ENCODE results near the gene DNASE2. TPM values are rescaled to one million over a fixed set of nuclear protein-coding genes. Genes with fewer than 3 reads are reported as not detected.

Gene DNASE2, protein sequence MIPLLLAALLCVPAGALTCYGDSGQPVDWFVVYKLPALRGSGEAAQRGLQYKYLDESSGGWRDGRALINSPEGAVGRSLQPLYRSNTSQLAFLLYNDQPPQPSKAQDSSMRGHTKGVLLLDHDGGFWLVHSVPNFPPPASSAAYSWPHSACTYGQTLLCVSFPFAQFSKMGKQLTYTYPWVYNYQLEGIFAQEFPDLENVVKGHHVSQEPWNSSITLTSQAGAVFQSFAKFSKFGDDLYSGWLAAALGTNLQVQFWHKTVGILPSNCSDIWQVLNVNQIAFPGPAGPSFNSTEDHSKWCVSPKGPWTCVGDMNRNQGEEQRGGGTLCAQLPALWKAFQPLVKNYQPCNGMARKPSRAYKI
- 22.8 and 30.9 TPM in 2 replicates for total RNA-seq

DNA sequence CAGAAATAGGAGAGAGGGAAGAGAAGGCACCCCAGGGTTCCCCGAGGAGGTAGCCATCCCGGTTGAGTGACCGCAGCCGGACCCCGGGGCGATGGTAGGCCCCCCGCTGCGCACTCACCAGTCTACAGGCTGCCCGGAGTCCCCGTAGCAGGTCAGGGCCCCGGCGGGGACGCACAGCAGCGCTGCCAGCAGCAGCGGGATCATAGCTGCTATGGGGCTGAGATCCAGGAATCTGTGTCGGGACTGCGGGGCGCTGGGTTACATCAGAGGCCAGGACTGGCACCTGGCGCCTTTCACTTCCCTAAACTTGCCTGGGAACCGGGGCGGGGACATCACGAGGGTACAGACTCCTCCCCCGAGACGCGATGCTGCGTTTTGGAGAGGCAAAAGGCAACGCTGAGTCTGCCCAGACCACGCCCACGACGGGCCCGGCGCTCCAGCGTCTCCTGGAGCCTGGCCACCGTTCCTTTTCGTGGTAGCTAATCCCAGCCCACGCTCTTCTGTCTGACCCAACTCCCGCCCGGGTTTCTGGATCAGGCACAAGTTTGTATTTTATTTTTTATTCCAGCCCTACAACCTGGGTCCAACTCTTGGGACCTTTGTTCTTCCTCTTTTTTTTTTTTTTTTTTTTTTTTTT is at the start of gene DNASE2:
DNASE2 (minus strand) TSS at position 278 of the 637 bp plus-strand sequence; CDS start at position 204, 74 bp downstream.

DNA sequence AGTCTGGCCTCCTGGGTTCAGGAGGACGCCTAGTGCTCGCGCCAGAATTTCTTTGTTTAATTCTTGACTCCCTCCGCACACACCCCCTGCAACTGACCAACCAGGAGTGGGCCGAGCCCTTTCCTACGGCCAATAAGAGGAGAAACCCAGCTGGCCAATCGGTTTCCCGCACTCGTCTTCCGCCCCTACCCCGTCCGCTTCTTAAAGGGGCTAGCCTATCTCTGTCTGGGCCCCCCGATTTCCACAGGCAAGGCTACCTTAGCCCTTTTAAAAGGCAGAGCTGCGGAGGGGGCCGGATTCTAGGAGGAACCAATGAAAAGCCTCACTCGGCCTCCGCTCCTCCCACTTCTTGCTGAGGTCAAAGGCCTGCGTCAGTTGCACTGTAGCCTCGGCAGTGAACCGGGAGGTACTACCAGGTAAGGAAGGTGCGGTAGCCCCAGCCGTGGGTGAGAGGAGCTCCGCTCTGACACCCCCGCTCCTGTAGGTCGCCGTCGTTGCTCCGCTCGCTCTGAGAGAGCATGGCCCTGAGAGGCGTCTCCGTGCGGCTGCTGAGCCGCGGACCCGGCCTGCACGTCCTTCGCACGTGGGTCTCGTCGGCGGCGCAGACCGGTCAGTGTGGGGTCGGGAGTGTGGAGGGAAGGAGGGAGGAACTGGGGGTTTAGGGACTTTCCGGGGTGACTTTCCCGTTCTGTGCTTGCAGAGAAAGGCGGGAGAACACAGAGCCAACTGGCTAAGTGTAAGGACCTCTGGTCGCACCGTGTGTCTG is 9.7 kb upstream of the DNASE2 start, which contains the start of gene GCDH:
GCDH (plus strand) TSS at position 374 of the 766 bp plus-strand sequence; CDS start at position 519, 145 bp downstream.

DNA sequence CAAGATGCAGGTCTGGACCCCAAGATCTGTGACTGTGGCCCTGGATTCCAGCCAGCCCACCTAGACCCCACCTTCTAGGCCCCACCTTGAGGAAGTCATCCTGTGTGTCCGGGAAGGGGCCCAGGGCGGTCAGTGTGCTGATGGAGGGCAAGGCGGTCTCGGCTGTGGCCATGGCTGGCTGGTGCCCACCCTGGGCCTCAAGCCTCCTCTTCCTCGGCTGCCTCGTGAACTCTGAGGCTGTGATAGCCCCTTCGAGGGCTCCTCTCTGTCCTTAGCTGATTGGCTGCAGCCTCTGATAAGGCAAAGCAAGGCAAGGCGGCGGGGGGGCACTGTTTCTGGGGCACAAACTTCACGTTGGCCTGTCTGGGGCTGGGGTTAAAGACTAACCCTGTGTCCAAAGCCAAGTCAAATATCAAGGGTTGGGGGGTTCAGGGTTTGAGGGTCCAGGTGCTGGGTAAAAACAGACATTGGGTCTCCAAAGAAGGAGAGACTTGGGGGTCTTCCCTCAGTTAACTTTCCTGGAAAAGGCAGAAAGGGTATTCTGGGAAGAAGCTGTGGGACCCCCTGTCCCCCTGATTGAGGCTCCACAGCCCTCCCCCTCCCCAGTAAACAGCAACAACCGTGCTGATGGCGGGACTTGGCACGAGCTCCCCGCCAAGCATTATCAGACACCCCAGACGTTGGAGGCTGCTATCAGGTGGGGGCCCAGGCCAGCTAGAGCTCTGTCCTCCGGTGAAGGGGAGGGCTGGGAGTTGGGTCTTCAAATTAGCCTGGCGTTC is 5.9 kb upstream of the DNASE2 start, which contains the start of gene KLF1:
KLF1 (minus strand) TSS at position 233 of the 779 bp plus-strand sequence; CDS start at position 172, 61 bp downstream.

DNA sequence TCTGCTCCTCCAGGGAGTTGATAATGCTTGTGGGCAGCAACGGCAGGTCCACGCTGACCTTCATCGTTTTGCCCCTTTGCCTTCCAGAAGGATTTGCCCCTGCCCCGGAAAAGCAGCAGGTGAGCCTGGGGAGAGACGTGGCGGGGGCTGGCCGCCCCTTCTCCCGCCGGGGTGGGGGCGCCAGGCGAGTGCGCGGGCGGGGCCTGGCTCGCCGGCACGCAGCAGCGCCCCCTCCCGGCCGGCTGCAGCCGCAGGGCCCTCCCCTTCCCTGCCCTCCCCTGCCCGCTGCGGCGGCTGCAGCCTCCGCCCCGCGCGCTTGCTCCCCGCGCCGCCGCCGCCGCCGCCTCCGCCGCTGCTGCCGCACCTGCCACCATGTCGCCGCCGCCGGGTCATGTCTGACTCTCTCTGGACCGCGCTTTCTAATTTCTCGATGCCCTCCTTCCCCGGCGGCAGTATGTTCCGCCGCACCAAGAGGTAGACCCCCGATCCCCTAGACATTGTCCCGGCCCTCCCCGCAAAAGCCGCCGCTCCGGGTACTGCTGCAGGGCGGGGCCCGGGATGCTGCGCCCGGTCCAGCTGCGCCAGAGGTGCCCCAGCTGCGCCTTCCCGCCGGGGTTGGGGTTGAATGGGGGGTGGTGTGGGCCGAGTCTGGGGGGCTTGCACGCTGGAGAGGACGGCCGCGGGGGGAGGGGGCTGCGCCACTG is 42.9 kb downstream of the DNASE2 start, which contains the start of gene MAST1:
MAST1 (plus strand) TSS at position 334 of the 704 bp plus-strand sequence; CDS start at position 392, 58 bp downstream.

DNA sequence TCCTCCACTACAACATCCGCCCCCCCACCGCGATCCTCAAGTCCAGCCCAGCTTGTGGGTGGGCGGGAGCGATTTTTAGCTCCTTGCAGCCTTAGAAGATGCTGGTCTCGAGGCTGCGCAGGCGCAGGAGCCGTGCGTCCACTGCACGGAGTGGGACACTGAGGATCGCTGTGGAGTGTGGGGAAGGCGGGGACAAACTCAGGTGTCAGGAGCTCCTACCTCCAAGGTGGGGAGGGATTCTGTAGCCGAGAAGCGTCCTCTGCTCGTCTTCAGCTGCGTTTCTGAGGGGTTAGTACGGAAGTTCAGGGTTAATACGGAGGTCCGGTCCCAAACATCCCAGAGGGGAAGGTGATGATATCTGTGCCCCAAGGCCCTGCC is 46.7 kb downstream of the DNASE2 start, which contains the start of gene RTBDN:
RTBDN (minus strand) TSS at position 14 of the 378 bp plus-strand sequence. CDS start 4,600 bp downstream, outside the sequence.

Other genes with a start within 250 kb of the DNASE2 start
- gene MAN2B1, start 214.7 kb downstream of the DNASE2 start, total RNA-seq: 34.5 and 56.2 TPM in 2 replicates
- 10.6 and 14.4 TPM in 2 replicates for gene WDR83, start 214.6 kb downstream of the DNASE2 start, total RNA-seq
- gene DHPS, start 199.6 kb downstream of the DNASE2 start, total RNA-seq: 55.3 and 56.6 TPM in 2 replicates
- gene GNG14, start 193.5 kb downstream of the DNASE2 start, total RNA-seq: not detected in 2 replicates
- 4.6 and 8.3 TPM in 2 replicates for gene FBXW9, start 184.8 kb downstream of the DNASE2 start, total RNA-seq
- gene TNPO2, start 157.5 kb downstream of the DNASE2 start, total RNA-seq: 37.8 and 50.0 TPM in 2 replicates
- 124 and 148 TPM in 2 replicates for gene TRIR, start 146.8 kb downstream of the DNASE2 start, total RNA-seq
- gene GET3, start 144.0 kb downstream of the DNASE2 start, total RNA-seq: 93.5 and 107 TPM in 2 replicates
- gene BEST2, start 129.7 kb downstream of the DNASE2 start, total RNA-seq: 0.15 TPM in 1 of 2 replicates, not detected in the other
- gene HOOK2, start 105.9 kb downstream of the DNASE2 start, total RNA-seq: 24.9 and 28.0 TPM in 2 replicates
- gene JUNB, start 90.0 kb downstream of the DNASE2 start, total RNA-seq: 81.4 and 95.3 TPM in 2 replicates
- 166 and 183 TPM in 2 replicates for gene PRDX2, start 79.6 kb downstream of the DNASE2 start, total RNA-seq
- 0.99 TPM in 1 of 2 replicates, not detected in the other for gene THSD8, start 79.4 kb downstream of the DNASE2 start, total RNA-seq
- gene RNASEH2A, start 74.9 kb downstream of the DNASE2 start, total RNA-seq: 7.6 and 60.4 TPM in 2 replicates
- not detected in 2 replicates for gene RTBDN, start 46.9 kb downstream of the DNASE2 start, total RNA-seq
- 0.15 and 3.3 TPM in 2 replicates for gene MAST1, start 42.9 kb downstream of the DNASE2 start, total RNA-seq
- gene KLF1, start 5.8 kb upstream of the DNASE2 start, total RNA-seq: 0.17 TPM in 1 of 2 replicates, not detected in the other
- 28.3 and 55.3 TPM in 2 replicates for gene GCDH, start 9.7 kb upstream of the DNASE2 start, total RNA-seq
- 0.15 TPM in 1 of 2 replicates, not detected in the other for gene SYCE2, start 37.8 kb upstream of the DNASE2 start, total RNA-seq
- gene FARSA, start 52.3 kb upstream of the DNASE2 start, total RNA-seq: 46.3 and 80.1 TPM in 2 replicates
- gene CALR, start 57.2 kb upstream of the DNASE2 start, total RNA-seq: 1,350 and 1,500 TPM in 2 replicates
- gene RAD23A, start 64.4 kb upstream of the DNASE2 start, total RNA-seq: 64.9 and 86.2 TPM in 2 replicates
- gene GADD45GIP1, start 75.8 kb upstream of the DNASE2 start, total RNA-seq: 22.7 and 24.0 TPM in 2 replicates
- gene DAND5, start 88.1 kb upstream of the DNASE2 start, total RNA-seq: 0.29 TPM in 1 of 2 replicates, not detected in the other
- 168 and 204 TPM in 2 replicates for gene NFIX, start 114.0 kb upstream of the DNASE2 start, total RNA-seq
- gene LYL1, start 221.4 kb upstream of the DNASE2 start, total RNA-seq: 0.73 and 0.99 TPM in 2 replicates
- 29.5 and 64.8 TPM in 2 replicates for gene TRMT1, start 235.3 kb upstream of the DNASE2 start, total RNA-seq
- gene NACC1, start 236.8 kb upstream of the DNASE2 start, total RNA-seq: 41.9 and 61.9 TPM in 2 replicates

All from smooth muscle cell of trachea (primary cell).